ENCODE measurements around the gene KDM7A.

The KDM7A gene

DNA sequence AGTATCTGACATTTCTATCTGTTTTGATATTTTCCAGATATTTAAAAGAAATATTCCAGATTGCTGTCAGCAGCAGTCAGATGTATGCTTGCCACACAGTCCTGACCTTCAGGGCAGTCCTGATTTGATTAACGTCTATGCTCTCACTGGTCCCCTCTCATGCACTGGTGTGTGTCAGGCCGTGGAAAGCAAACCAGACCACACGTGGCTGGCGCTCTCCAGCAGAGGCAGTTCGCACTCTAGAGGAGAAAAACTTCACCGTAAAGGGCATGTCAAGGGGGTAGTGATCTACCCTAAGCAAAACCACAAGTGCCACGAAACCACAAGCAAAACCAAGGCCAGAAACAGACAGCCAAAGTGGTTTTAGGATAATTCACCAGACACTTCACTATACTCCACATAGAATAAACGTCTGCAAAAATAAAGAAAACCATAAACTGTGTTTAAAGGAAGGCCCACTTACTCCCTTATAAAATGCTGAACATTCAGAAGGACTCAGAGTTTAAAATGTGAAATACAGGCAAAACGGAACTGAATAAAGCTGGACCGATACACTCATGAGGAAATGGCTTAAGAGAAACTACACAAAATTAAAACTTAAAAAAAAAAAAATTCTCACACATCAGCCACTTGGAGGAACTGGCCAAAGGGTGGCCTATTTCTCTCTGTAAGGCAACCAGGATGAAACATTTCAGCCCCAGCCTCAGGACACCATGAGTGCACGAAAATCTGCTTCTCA lies 140.4 kb downstream of the KDM7A start:
- peak; percentile 90 for ATAC-seq
- TF ChIP-seq GLIS3 (CRISPR knock-in tag; IDR thresholded peaks at IDR 0.05) = peak; percentile 54; the same call in 1 of the 2 replicates
- peak; percentile 73; the same call in 1 of the 2 replicates for TF ChIP-seq ARNTL (CRISPR knock-in tag; IDR thresholded peaks at IDR 0.05; ENCODE audit: borderline replicate concordance, low read depth)
- no peak for TF ChIP-seq ESRRG (CRISPR knock-in tag; IDR thresholded peaks at IDR 0.05)
- TF ChIP-seq PPARA (CRISPR knock-in tag; IDR thresholded peaks at IDR 0.05; ENCODE audit: borderline replicate concordance) = peak; percentile 1; the same call in 1 of the 2 replicates
- TF ChIP-seq ZC3H10 (CRISPR knock-in tag; IDR thresholded peaks at IDR 0.05) = no peak
- no peak for TF ChIP-seq RARB (CRISPR knock-in tag; IDR thresholded peaks at IDR 0.05)
- TF ChIP-seq, protein P1, sequence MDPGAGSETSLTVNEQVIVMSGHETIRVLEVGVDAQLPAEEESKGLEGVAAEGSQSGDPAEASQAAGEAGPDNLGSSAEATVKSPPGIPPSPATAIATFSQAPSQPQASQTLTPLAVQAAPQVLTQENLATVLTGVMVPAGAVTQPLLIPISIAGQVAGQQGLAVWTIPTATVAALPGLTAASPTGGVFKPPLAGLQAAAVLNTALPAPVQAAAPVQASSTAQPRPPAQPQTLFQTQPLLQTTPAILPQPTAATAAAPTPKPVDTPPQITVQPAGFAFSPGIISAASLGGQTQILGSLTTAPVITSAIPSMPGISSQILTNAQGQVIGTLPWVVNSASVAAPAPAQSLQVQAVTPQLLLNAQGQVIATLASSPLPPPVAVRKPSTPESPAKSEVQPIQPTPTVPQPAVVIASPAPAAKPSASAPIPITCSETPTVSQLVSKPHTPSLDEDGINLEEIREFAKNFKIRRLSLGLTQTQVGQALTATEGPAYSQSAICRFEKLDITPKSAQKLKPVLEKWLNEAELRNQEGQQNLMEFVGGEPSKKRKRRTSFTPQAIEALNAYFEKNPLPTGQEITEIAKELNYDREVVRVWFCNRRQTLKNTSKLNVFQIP (CRISPR knock-in tag; IDR thresholded peaks at IDR 0.05; ENCODE audit: borderline replicate concordance, low read depth) = no peak
- TF ChIP-seq ISL1 (CRISPR knock-in tag; IDR thresholded peaks at IDR 0.05) = peak; percentile 81
- no peak for TF ChIP-seq BACH2 (CRISPR knock-in tag; IDR thresholded peaks at IDR 0.05; ENCODE audit: borderline replicate concordance)
- peak; percentile 87; the same call in 1 of the 2 replicates for TF ChIP-seq CSDC2 (CRISPR knock-in tag; IDR thresholded peaks at IDR 0.05)
- TF ChIP-seq ZNF70 (CRISPR knock-in tag; IDR thresholded peaks at IDR 0.05) = peak; percentile 50; the same call in 1 of the 2 replicates
- TF ChIP-seq, protein P2, sequence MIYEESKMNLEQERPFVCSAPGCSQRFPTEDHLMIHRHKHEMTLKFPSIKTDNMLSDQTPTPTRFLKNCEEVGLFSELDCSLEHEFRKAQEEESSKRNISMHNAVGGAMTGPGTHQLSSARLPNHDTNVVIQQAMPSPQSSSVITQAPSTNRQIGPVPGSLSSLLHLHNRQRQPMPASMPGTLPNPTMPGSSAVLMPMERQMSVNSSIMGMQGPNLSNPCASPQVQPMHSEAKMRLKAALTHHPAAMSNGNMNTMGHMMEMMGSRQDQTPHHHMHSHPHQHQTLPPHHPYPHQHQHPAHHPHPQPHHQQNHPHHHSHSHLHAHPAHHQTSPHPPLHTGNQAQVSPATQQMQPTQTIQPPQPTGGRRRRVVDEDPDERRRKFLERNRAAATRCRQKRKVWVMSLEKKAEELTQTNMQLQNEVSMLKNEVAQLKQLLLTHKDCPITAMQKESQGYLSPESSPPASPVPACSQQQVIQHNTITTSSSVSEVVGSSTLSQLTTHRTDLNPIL (CRISPR knock-in tag; IDR thresholded peaks at IDR 0.05; ENCODE audit: low read depth) = peak; percentile 35; the same call in 1 of the 2 replicates
- TF ChIP-seq, protein P3, sequence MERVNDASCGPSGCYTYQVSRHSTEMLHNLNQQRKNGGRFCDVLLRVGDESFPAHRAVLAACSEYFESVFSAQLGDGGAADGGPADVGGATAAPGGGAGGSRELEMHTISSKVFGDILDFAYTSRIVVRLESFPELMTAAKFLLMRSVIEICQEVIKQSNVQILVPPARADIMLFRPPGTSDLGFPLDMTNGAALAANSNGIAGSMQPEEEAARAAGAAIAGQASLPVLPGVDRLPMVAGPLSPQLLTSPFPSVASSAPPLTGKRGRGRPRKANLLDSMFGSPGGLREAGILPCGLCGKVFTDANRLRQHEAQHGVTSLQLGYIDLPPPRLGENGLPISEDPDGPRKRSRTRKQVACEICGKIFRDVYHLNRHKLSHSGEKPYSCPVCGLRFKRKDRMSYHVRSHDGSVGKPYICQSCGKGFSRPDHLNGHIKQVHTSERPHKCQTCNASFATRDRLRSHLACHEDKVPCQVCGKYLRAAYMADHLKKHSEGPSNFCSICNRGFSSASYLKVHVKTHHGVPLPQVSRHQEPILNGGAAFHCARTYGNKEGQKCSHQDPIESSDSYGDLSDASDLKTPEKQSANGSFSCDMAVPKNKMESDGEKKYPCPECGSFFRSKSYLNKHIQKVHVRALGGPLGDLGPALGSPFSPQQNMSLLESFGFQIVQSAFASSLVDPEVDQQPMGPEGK (CRISPR knock-in tag; IDR thresholded peaks at IDR 0.05; ENCODE audit: borderline replicate concordance) = no peak
- TF ChIP-seq, protein P4, sequence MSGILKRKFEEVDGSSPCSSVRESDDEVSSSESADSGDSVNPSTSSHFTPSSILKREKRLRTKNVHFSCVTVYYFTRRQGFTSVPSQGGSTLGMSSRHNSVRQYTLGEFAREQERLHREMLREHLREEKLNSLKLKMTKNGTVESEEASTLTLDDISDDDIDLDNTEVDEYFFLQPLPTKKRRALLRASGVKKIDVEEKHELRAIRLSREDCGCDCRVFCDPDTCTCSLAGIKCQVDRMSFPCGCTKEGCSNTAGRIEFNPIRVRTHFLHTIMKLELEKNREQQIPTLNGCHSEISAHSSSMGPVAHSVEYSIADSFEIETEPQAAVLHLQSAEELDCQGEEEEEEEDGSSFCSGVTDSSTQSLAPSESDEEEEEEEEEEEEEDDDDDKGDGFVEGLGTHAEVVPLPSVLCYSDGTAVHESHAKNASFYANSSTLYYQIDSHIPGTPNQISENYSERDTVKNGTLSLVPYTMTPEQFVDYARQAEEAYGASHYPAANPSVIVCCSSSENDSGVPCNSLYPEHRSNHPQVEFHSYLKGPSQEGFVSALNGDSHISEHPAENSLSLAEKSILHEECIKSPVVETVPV (CRISPR knock-in tag; IDR thresholded peaks at IDR 0.05) = 0 out of 2 replicates have a peak, but pooled peaks have one; percentile 47
- TF ChIP-seq, protein P5, sequence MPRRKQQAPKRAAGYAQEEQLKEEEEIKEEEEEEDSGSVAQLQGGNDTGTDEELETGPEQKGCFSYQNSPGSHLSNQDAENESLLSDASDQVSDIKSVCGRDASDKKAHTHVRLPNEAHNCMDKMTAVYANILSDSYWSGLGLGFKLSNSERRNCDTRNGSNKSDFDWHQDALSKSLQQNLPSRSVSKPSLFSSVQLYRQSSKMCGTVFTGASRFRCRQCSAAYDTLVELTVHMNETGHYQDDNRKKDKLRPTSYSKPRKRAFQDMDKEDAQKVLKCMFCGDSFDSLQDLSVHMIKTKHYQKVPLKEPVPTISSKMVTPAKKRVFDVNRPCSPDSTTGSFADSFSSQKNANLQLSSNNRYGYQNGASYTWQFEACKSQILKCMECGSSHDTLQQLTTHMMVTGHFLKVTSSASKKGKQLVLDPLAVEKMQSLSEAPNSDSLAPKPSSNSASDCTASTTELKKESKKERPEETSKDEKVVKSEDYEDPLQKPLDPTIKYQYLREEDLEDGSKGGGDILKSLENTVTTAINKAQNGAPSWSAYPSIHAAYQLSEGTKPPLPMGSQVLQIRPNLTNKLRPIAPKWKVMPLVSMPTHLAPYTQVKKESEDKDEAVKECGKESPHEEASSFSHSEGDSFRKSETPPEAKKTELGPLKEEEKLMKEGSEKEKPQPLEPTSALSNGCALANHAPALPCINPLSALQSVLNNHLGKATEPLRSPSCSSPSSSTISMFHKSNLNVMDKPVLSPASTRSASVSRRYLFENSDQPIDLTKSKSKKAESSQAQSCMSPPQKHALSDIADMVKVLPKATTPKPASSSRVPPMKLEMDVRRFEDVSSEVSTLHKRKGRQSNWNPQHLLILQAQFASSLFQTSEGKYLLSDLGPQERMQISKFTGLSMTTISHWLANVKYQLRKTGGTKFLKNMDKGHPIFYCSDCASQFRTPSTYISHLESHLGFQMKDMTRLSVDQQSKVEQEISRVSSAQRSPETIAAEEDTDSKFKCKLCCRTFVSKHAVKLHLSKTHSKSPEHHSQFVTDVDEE (CRISPR knock-in tag; IDR thresholded peaks at IDR 0.05) = peak; percentile 98
- no peak for TF ChIP-seq OSR1 (CRISPR knock-in tag; IDR thresholded peaks at IDR 0.05)
- TF ChIP-seq ZFP3 (CRISPR knock-in tag; IDR thresholded peaks at IDR 0.05) = peak; percentile 69; the same call in 1 of the 2 replicates
- peak; percentile 51; the same call in 1 of the 2 replicates for TF ChIP-seq ZNF8 (CRISPR knock-in tag; IDR thresholded peaks at IDR 0.05)
- peak; percentile 86; the same call in 1 of the 2 replicates for TF ChIP-seq SNAI2 (CRISPR knock-in tag; IDR thresholded peaks at IDR 0.05)
- TF ChIP-seq ZFP30 (CRISPR knock-in tag; IDR thresholded peaks at IDR 0.05) = peak; percentile 44; the same call in 1 of the 2 replicates
- peak; percentile 98 for TF ChIP-seq TCF4 (CRISPR knock-in tag; IDR thresholded peaks at IDR 0.05; ENCODE audit: borderline replicate concordance)
- peak; percentile 47; the same call in 1 of the 2 replicates for TF ChIP-seq TOX (CRISPR knock-in tag; IDR thresholded peaks at IDR 0.05; ENCODE audit: borderline replicate concordance)
- peak; percentile 75; the same call in 1 of the 2 replicates for TF ChIP-seq ZNF565 (CRISPR knock-in tag; conservative IDR thresholded peaks at IDR 0.05; ENCODE audit: low read depth)

Data from SK-N-SH treated with all-trans-retinoic acid at 6 μM for 48 hours (cell line).